ENCODE data around the gene TBC1D22A. TPM values are rescaled to one million over a fixed set of nuclear protein-coding genes. Genes with fewer than 3 reads are reported as not detected.

TBC1D22A gene
- total RNA-seq, 1 donor from 2014 or later = 87.8 TPM

DNA sequence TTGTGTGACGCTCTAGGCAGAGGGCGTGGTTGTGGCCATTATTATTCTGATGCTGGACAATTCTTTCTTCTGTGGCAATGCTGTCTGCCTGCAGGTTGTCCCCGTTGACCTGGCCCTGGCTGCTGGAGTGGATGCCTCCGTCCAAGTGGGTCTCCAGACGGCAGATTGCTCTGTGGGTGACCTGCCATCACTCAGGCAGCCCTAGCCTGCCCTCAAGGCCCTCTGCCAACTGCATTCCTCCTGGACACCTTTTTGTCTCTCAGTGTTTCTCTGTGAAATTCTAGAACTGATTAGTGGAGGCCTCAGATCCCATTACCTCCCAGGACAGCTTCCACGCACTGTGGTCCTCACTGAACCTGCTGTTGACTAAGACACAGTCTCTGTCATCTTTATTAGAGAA is 86.7 kb downstream of the TBC1D22A start:
- intact Hi-C loops (cut with DNase I) = no loop called here
- no peak for TF ChIP-seq CTCF (IDR thresholded peaks at IDR 0.05)
- DNase-seq (ENCODE audit: low spot score in 2 of 2) = no peak

DNA sequence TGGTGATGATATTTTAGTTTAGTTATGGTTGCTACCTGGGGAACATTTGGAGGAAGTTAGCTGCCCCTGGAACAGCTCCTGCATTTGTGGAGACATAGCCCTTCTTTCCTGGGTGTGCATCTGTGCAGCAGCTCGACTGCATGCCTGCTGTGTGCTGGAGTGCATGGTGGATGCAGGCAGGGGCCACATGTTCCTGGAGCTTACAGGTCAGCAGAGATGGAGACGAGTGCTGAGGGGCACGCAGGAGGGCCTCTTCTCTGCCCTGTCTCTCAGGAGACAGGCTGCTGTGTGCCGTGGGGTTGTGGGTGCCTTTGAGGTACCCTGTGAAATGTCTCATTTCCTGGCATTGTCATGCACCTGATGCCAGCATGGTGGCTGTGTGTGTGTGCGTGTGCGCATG is 87.5 kb downstream of the TBC1D22A start:
- intact Hi-C loops (cut with DNase I) = no loop called here
- Histone ChIP-seq H3K36me3 (peaks cover 0 to 15% of the 10 kb centered on the region in 2 donors), H3K9me3 (no peaks in the 10 kb centered on the region), H3K27ac (no peak overlapping the region), H3K27me3 (no peaks in the 10 kb centered on the region), H3K4me1 (no peaks in the 10 kb centered on the region), H3K4me3 (no peak overlapping the region)
- no peak for DNase-seq (ENCODE audit: low spot score in 2 of 2)
- TF ChIP-seq CTCF (IDR thresholded peaks at IDR 0.05) = no peak

More for the DNA sequence above, 86.7 kb downstream of the TBC1D22A start:
- H3K4me1 ChIP-seq = peaks cover 0 to 2% of the 10 kb centered on the region in 2 donors
- no peak overlapping the region for H3K27ac ChIP-seq
- no peaks in the 10 kb centered on the region for H3K27me3 ChIP-seq
- no peak overlapping the region for H3K4me3 ChIP-seq
- H3K9me3 ChIP-seq = no peaks in the 10 kb centered on the region
- peaks cover 0 to 15% of the 10 kb centered on the region in 2 donors for H3K36me3 ChIP-seq

DNA sequence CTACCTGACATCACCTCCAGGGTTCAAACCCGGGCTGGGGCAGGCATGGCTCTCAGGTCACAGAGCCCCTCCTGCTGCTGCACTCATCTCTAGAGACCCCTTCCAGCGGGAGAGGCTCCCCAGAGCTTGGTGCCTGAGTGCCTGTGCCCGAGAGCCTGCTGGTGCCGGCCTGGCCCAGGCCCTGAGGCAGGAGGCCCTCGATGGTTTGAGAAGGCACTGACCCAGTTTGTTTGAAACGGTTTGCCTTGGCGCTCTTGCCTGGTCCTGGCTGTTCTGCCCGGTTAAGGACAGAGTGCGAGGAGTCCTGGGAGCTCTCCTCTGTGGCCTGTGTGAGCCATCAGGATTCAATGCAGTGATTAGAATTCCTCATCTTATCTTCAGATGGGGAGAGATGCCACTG is 88.9 kb downstream of the TBC1D22A start:
- no peak for DNase-seq (ENCODE audit: low spot score in 2 of 2)
- no peak for TF ChIP-seq CTCF (IDR thresholded peaks at IDR 0.05)
- no peaks in the 10 kb centered on the region for H3K4me1 ChIP-seq
- H3K9me3 ChIP-seq = no peaks in the 10 kb centered on the region
- intact Hi-C loops (cut with DNase I) = no loop called here
- no peak overlapping the region for H3K4me3 ChIP-seq
- H3K27ac ChIP-seq = no peak overlapping the region
- H3K27me3 ChIP-seq = no peaks in the 10 kb centered on the region
- H3K36me3 ChIP-seq = peaks cover 0 to 15% of the 10 kb centered on the region in 2 donors

GRCh38 chr22:46851941-46852340 is 89.5 kb downstream of the TBC1D22A start:
- Histone ChIP-seq H3K4me1 (no peaks in the 10 kb centered on the region), H3K27me3 (no peaks in the 10 kb centered on the region), H3K36me3 (peaks cover 0 to 15% of the 10 kb centered on the region in 2 donors), H3K9me3 (no peaks in the 10 kb centered on the region), H3K4me3 (no peak overlapping the region), H3K27ac (no peak overlapping the region)
- TF ChIP-seq CTCF (IDR thresholded peaks at IDR 0.05) = no peak
- DNase-seq (ENCODE audit: low spot score in 2 of 2) = no peak
- intact Hi-C loops (cut with DNase I) = no loop called here

GRCh38 chr22:46852771-46853170 is 90.3 kb downstream of the TBC1D22A start:
- intact Hi-C loops (cut with DNase I) = no loop called here
- Histone ChIP-seq H3K4me1 (no peaks in the 10 kb centered on the region), H3K36me3 (peaks cover 0 to 15% of the 10 kb centered on the region in 2 donors), H3K27me3 (no peaks in the 10 kb centered on the region), H3K4me3 (no peak overlapping the region), H3K9me3 (no peaks in the 10 kb centered on the region), H3K27ac (no peak overlapping the region)
- TF ChIP-seq CTCF (IDR thresholded peaks at IDR 0.05) = no peak
- no peak for DNase-seq (ENCODE audit: low spot score in 2 of 2)

DNA sequence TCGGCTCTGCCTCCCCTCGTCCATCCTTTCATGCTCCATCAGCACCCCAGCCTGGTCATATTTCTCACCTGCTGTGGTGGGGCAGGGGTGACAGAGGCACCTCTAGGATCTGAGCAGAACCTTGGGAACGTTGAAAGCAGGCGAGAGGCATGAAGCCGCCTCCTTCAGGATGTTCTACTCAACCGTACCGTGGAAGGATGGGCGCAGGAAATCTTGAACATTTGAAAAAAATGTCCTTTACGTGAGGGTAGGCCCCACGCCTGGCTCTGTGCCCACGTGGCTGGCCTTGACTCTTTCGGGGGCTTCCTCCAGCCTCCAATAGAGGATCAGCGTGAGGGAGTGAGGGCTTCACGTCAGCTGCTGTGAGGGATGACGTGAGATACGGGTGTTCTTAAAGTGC is 90.7 kb downstream of the TBC1D22A start:
- no peaks in the 10 kb centered on the region for H3K9me3 ChIP-seq
- H3K27me3 ChIP-seq = no peaks in the 10 kb centered on the region
- H3K27ac ChIP-seq = no peak overlapping the region
- H3K36me3 ChIP-seq = peaks cover 0 to 15% of the 10 kb centered on the region in 2 donors
- H3K4me1 ChIP-seq = no peaks in the 10 kb centered on the region
- no peak overlapping the region for H3K4me3 ChIP-seq
- DNase-seq (ENCODE audit: low spot score in 2 of 2) = no peak
- TF ChIP-seq CTCF (IDR thresholded peaks at IDR 0.05) = no peak
- intact Hi-C loops (cut with DNase I) = no loop called here

Measured in ascending aorta (tissue), 2 donors.